DMS79 treated with DMSO at 0.1 percent for 48 hours (cell line): ENCODE data around the gene MAN1C1.
A peak's percentile ranks its signal among the peaks of the same experiment; 100 is the strongest.

Experiments
- DNase-seq: peaks from one replicate; lab custom pipeline; 2025; lab: John Stamatoyannopoulos, UW

Gene MAN1C1

DNA sequence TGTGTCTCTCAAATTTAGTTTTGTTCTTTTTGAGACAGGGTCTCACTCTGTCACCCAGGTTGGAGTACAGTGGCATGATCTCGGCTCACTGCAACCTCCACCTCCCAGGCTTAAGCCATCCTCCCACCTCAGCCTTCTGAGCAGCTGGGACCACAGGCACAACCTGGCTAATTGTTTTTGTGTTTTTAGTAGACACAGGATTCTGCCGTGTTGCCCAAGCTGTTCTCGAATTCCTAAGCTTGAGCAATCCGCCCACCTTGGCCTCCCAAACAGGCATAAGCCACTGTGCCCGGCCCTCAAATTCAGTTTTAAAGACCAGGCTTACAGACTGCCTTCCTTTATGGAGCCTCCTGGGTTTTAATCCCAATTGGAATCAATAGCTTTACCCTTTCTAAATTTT, 99.7 kb downstream of the MAN1C1 start:
- no peak for DNase-seq

DNA sequence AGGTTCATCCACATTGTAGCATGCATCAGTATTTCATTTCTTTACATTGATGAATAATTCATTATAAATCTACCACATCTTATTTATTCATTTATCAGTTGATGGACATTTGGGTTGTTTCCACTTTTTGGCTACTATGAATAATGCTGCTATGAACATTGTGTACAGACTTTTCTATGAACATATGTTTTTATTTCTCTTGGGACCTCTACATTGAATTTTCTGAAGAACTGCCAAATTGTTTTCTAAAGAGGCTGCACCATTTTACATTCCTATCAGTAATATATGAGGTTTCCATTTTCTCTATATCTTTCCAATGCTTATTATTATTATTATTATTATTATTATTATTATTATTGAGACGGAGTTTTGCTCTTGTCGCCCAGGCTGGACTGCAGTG, 102.1 kb downstream of the MAN1C1 start:
- no peak for DNase-seq

- no peak for DNase-seq
Measured at GRCh38 chr1:25720624-25721023, 104.0 kb downstream of the MAN1C1 start.

GRCh38 chr1:25723250-25723880, 106.8 kb downstream of the MAN1C1 start:
- no peak for DNase-seq

- DNase-seq = no peak
Measured at GRCh38 chr1:25724201-25724600, 107.6 kb downstream of the MAN1C1 start.

DNA sequence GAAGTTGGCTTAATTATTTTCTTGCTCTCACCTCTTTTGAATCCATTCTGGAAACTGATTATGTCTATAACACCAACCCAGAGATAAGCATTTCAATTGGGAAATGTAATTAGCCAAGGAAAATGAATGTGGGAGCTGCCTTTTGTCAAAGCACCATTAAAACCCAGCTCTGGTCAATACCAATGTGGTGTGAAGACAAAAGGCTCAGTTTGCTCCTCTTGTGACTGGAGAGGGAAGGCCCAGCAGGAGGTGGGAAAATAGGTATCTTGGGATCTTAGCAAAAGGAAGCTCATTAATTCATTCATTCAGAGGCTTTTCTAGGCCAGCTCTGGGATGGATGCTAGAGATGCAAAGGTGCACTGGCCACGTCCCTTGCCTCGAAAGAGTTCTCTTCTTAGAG, 108.4 kb downstream of the MAN1C1 start:
- DNase-seq = no peak

GRCh38 chr1:25725482-25725881, 108.9 kb downstream of the MAN1C1 start:
- DNase-seq = no peak

DNA sequence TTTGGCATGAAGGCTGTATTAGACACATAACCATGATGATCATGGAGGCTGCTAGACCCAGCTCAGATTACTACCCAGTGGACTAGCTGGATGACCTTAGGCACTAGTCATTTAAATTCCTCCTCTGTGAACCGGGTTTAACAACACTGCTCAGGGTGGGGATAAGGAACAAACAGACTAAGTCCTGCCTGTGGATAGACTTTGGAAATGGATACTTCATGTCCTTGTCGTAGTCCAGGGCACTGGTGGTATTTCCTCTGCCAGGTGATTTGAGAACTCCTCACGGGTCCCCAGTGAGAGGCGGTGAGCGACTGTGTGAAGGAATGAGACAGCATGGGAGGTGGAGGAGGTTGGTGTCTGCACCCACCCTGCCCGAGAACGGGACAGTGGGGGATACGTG, 110.5 kb downstream of the MAN1C1 start:
- DNase-seq = no peak

DNA sequence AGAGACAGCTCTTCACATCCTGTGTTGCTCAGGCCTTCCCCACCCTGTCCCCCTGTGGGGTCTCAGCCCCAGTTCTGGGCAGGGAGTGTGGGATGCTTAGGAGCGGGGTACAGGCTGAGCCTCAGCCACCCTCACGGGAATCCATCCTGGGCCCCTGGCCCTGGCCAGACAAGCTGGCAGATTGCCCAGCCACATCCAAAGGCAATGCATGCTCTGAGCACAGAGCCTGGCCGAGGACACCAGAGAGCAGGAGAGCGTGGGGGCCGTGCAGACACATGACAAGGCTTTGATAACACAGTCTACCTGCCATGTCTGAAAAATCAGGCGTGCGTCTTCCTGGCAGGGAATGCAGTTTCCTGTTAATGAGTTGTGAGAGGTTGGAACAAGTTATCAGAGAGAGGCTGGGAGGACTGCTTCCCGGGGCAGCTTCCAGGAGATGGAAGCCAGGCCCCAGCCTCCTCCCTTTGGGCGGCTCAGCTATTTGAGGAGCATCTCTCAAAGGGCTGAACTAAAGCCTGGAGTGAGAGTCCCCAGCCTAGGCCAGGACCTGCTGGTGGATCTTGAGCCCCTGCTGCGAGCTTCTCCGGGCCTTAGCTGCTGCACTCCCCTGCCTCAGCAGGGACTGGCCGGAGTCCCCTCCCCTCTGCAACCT, 111.2 kb downstream of the MAN1C1 start:
- peak; percentile 70 for DNase-seq

DNA sequence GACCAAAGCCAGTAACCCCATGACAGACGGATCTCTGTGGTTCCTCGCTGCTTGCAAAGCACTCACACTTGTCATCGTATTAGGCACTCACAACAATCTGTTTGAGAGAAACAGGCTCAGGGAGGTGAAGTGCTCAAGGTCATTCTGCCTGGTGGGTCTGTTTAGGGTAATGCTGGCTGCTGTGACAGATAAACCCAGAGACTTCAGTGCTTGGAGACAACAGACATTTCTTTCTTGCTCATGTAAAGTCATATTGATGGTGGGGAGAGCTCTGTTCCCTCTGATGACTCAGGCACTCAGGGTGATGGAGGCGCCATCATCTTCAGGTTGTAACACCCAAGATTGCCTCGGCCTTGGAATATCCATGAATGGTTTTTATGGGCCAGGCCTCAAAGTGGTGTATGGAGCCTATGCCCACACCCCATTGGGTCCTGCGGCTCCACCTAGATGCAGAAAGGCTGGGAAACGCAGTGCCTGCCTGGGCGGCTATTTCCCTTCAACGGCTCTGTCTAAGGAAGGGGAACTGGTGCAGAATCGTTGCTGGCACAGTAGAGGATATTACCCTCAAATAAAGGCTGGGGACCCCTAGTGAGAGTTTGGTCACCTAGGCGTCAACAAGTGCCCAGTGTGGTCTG, 111.8 kb downstream of the MAN1C1 start:
- DNase-seq = peak; percentile 65

GRCh38 chr1:25729045-25729444, 112.5 kb downstream of the MAN1C1 start:
- no peak for DNase-seq

DNA sequence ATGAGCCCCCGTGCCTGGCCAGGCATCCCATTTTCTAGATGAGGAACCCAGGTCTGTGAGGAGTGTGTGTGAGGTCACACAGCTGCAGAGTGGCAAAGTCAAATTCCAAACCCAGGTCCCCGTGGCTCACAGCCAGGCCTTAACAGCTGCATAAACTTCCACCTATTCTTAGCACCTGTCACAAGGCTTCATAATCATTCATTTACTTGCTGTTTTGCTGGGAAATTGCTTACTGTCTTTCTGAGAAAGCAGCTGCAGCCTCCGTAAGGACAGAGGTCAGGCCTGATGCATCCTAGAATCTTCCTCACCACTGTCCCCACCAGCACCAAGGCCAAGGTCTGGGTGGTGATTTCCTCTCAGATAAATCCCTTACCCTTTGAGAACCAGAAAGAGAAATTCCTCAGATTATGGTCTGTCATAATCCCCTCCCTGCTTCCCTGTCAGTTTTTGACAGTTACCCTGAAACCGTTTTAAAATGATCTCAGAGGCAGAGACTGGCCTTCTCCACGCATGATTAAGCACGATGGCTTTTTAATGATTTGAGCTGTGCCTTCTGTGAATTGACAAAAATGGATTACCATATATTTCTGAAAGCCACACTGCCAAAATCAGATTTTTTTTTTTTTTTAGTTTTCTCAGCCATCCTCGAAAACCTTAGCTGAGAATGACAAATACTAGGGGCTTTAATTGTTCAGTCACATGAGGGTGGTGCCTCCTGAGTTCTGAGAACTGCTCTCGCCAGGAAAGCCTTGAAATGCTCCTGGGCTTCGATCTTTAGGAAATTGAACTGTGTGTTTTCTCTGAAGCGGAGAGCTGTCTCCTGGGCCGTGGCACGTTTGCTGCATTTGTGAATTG, 113.4 kb downstream of the MAN1C1 start:
- peak; percentile 62 for DNase-seq

GRCh38 chr1:25731148-25731547, 114.6 kb downstream of the MAN1C1 start:
- DNase-seq = no peak

DNA sequence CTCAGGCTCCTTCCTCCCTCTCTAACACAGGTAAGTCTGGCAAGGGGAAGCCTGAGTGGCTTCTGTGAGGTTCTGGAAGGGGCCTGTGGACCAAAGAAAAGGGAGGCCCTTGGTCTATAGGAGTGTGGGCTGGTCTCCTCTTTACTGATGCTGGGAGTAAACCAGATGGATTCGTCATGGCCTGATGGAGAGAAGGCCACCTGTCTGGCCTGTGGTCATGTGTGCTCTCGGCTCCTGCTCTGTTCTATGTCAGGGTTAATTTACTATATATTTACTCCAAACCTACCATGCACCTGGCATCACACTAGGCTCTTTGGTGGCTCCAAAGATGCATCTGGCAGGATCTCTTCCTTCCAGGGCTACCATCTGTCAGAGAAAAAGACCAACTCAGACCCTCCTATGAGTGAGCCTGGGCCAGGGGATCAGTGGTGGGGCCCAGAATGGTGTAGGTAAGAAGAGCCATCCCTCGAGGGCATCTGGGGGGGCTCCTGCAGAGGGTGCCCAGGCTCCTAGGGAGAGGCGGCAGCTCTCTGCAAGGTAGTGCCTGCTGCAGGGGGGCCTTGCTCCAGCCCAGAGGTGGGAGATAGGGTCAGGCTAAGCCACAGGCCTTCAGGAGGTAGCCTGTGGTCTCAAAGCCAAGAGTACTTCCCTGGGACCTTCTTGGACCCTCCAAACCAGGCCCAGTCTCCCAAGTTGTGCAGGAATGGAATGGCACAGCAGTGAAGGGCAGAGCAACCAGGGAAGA, 115.2 kb downstream of the MAN1C1 start:
- no peak for DNase-seq

GRCh38 chr1:25732821-25733220, 116.2 kb downstream of the MAN1C1 start:
- DNase-seq = no peak

GRCh38 chr1:25733271-25733670, 116.7 kb downstream of the MAN1C1 start:
- DNase-seq = no peak

- DNase-seq = peak; percentile 27
Measured at GRCh38 chr1:25734991-25735390, 118.4 kb downstream of the MAN1C1 start.

DNA sequence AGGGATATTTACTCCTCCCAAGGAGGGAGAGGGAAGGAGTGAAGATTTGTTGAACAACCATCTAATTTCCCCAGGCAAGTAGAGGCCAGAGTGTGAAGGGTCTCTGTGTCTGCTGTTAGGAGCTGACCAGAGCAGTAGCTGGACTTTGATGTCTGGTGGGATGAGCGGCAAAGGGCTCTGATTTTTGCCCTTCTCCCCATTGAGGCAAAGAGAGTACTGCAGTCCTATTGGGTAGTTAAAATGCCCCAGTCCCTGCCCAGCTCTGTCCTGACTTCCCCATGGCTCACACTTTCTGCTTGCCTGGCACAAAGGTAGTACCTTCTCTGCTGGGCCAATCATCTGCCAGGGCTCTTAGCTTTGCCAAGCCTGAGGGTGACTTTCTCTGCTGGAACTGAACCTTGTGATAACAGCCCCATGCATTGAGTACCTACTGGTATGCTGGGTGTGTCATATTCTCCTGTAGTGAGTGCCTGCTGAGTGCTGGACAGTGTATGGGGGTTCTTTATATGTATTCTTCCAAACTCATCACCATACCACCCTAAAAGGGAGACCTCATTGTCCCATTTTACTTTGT, 119.5 kb downstream of the MAN1C1 start:
- no peak for DNase-seq

GRCh38 chr1:25737130-25737529, 120.5 kb downstream of the MAN1C1 start:
- peak; percentile 43 for DNase-seq

- no peak for DNase-seq
Measured at GRCh38 chr1:25738499-25738898, 121.9 kb downstream of the MAN1C1 start.

- no peak for DNase-seq
Measured at GRCh38 chr1:25739341-25739740, 122.8 kb downstream of the MAN1C1 start.

- no peak for DNase-seq
Measured at GRCh38 chr1:25740071-25740470, 123.5 kb downstream of the MAN1C1 start.
